Fibroblast of the aortic adventitia (primary cell): ENCODE data around the gene ALG9. TPM values are rescaled to one million over a fixed set of nuclear protein-coding genes. Genes with fewer than 3 reads are reported as not detected.

Experiments used
- DNase-seq: peaks from one replicate; pipeline ENCODE4 v3.0.0-alpha.2; 2010; ENCODE audit warnings: low read depth
- H3K4me3 ChIP-seq: 2 replicates; pipeline ENCODE4 v1.5.1; 2011; ENCODE audit warnings: low read depth, mild to moderate bottlenecking, control low read depth, low read length, moderate library complexity
- CTCF ChIP-seq: IDR thresholded peaks from 2 replicates; pipeline ENCODE4 v1.5.1; 2011; ENCODE audit warnings: mild to moderate bottlenecking, low read length, control low read depth, inconsistent platforms; ENCODE audit not compliant: insufficient read depth
- total RNA-seq: library from RNA; depleted of rRNA; stranded (reverse); fragments of >200 nt; gene quantifications from 2 replicates; pipeline ENCODE4 v1.2.3, GENCODE V29; 2012; ENCODE audit warnings: low replicate concordance

Gene ALG9
- total RNA-seq, 1 donor: 41.7 TPM

GRCh38 chr11:111765984-111766833, 105.2 kb downstream of the ALG9 start, which contains the start of gene PPP2R1B:
TSS of gene PPP2R1B (minus strand) at chr11:111766389. CDS start at chr11:111766361, 28 bp downstream.
- peak; percentile 60 for DNase-seq

GRCh38 chr11:111765320-111765983, 105.9 kb downstream of the ALG9 start:
- DNase-seq: no peak
- peak overlapping the region; percentile 92 for H3K4me3 ChIP-seq
- TF ChIP-seq CTCF: no peak

More at GRCh38 chr11:111765984-111766833, 105.2 kb downstream of the ALG9 start, which contains the start of gene PPP2R1B:
- no peak for TF ChIP-seq CTCF
- peak within 1 kb of the TSS; percentile 92 for H3K4me3 ChIP-seq

- H3K4me3 ChIP-seq: peak overlapping the region; percentile 92
- no peak for TF ChIP-seq CTCF
- DNase-seq: no peak
Observed at GRCh38 chr11:111764621-111765020, 106.8 kb downstream of the ALG9 start.

- peak; percentile 44 for DNase-seq
- peak; percentile 31 for TF ChIP-seq CTCF
- no peak overlapping the region for H3K4me3 ChIP-seq
Observed at GRCh38 chr11:111762981-111763643, 108.3 kb downstream of the ALG9 start.

GRCh38 chr11:111762526-111762925, 108.9 kb downstream of the ALG9 start:
- no peak for TF ChIP-seq CTCF
- no peak for DNase-seq
- no peak overlapping the region for H3K4me3 ChIP-seq

GRCh38 chr11:111761036-111761435, 110.3 kb downstream of the ALG9 start:
- H3K4me3 ChIP-seq: no peak overlapping the region
- no peak for DNase-seq
- no peak for TF ChIP-seq CTCF
